Bronchial epithelial cell (primary cell): ENCODE results near the gene LEUTX. TPM values are rescaled to one million over a fixed set of nuclear protein-coding genes. Genes with fewer than 3 reads are reported as not detected.

ENCODE experiments used
- DNase-seq: peaks from one replicate; pipeline ENCODE4 v3.0.0-alpha.2; 2010; ENCODE audit warnings: low read depth
- FAIRE-seq: peaks from 2 replicates; lab custom pipeline; 2011; peaks lifted over from hg19 to GRCh38; lab: Jason Lieb, UNC
- H3K27me3 ChIP-seq: 2 replicates; pipeline ENCODE4 v1.5.1; 2011; ENCODE audit warnings: low read length; ENCODE audit not compliant: control insufficient read depth, insufficient read depth
- H3K36me3 ChIP-seq: 2 replicates; pipeline ENCODE4 v1.5.1; 2011; ENCODE audit warnings: low read length; ENCODE audit not compliant: control insufficient read depth, insufficient read depth
- H3K4me3 ChIP-seq: 2 replicates; pipeline ENCODE4 v1.5.1; 2011; ENCODE audit warnings: mild to moderate bottlenecking, low read depth, low read length, control low read depth
- total RNA-seq: library from RNA; depleted of rRNA; stranded (reverse); fragments of >200 nt; gene quantifications from 2 replicates; pipeline ENCODE4 v1.2.1, GENCODE V29; 2014
- TF ChIP-seq, protein P1 (sequence below): IDR thresholded peaks from 2 replicates; pipeline ENCODE4 v1.5.1; 2011; ENCODE audit warnings: mild to moderate bottlenecking, moderate library complexity, low read length, control low read depth, inconsistent platforms; ENCODE audit not compliant: insufficient read depth, severe bottlenecking

The LEUTX gene
- total RNA-seq, 1 donor from 2014 or later = not detected

DNA sequence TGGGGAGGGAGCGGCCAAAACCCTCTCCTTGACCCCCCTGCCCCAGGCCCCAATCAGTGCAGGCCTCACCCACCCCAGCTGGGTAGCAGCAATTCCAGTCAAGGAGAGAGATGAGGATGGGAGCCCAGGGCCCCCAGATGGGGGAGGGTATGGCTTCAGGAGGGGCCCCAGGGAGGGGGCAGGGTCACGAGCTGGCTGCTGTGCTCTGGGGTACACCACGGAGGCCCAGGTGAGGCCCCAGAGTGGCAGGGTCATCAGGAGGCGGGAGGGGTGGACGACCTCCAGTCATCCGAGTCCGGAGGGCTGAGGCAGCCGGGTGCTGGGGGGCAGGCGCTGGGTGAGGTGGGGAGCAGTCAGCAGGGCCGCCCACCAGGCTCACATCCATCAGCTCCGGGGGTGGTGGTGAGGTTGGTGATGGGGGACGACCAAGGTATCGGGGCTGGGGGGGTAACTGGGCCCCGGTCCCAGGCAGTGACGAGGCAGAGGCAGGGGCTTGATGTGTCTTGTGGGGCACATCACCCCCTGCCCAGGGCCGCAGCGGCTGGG lies 47.0 kb downstream of the LEUTX start:
- peaks cover 19% of the 10 kb centered on the region for H3K36me3 ChIP-seq
- DNase-seq (no peak), FAIRE-seq (no peak)
- H3K4me3 ChIP-seq = no peak overlapping the region
- no peaks in the 10 kb centered on the region for H3K27me3 ChIP-seq
- TF ChIP-seq, protein P1, sequence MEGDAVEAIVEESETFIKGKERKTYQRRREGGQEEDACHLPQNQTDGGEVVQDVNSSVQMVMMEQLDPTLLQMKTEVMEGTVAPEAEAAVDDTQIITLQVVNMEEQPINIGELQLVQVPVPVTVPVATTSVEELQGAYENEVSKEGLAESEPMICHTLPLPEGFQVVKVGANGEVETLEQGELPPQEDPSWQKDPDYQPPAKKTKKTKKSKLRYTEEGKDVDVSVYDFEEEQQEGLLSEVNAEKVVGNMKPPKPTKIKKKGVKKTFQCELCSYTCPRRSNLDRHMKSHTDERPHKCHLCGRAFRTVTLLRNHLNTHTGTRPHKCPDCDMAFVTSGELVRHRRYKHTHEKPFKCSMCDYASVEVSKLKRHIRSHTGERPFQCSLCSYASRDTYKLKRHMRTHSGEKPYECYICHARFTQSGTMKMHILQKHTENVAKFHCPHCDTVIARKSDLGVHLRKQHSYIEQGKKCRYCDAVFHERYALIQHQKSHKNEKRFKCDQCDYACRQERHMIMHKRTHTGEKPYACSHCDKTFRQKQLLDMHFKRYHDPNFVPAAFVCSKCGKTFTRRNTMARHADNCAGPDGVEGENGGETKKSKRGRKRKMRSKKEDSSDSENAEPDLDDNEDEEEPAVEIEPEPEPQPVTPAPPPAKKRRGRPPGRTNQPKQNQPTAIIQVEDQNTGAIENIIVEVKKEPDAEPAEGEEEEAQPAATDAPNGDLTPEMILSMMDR = no peak

DNA sequence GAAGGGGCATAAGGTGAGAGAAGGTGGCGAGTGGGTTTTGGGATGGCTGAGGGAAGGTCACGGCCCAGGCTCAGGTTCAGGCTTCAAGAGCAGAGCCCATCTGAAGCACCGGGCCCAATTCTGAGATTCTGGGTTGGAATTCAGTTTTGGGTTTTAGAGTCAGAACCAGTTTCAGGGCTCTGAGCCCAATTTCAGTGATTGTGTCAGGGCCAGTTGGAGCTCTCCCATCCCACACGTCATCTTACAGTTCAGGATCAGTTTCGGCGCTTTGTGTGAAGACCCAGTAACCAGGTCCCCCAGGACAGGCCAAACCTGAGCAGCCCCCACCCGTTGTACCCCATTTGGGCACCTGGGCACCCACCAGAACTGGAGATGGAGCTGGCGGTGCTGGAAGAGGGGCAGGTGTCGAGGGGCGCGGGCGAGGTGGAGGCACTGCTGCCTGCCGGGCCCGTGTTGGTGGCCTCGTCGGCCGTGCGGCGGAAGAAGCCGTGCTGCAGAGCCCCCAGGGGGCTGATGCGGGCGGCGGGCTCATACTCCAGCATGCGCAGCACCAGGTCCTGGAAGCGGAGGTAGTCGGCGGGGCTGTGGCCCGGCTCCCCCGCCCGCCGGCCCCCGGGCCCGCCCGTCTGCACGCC lies 47.8 kb downstream of the LEUTX start:
- DNase-seq (no peak), FAIRE-seq (no peak)
- Histone ChIP-seq H3K36me3 (peaks cover 20% of the 10 kb centered on the region), H3K27me3 (no peaks in the 10 kb centered on the region), H3K4me3 (no peak overlapping the region)
- TF ChIP-seq, protein P1 = no peak

GRCh38 chr19:39827216-39827615 lies 48.6 kb downstream of the LEUTX start:
- DNase-seq = no peak
- Histone ChIP-seq H3K36me3 (peaks cover 20% of the 10 kb centered on the region), H3K4me3 (no peak overlapping the region), H3K27me3 (no peaks in the 10 kb centered on the region)
- TF ChIP-seq, protein P1 = no peak
- no peak for FAIRE-seq

DNA sequence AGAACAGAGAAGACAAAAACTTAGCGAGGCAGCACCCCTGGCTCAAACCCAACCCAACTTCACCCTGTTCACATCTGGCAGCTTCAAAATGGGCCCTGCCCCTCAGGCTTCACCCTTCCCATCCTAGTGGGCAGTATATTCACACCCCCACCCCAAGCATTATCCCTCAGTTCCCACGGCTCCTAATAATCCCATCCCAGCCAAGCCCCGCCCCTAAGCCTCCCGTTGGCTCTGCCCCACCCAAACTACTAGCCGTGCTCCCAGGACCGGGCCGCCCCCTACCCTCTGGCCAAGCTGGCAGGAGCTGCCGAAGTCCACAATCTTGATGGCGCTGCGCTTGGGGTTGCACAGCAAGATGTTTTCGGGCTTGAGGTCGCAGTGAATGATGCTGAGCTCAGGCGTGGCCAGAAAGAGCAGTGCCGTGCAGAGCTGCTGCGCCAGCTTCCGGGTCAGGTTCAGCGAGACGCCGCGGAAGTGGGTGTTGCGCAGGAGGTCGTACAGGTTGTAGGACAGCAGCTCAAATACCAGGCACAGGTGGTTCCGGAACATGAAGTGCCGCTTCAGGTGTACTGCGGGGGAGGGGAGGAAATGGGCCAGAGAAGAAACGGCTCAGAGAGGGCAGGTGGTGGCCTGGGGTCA lies 49.5 kb downstream of the LEUTX start:
- peaks cover 20% of the 10 kb centered on the region for H3K36me3 ChIP-seq
- no peak for FAIRE-seq
- TF ChIP-seq, protein P1 = no peak

GRCh38 chr19:39828654-39829032 lies 50.0 kb downstream of the LEUTX start:
- no peak for DNase-seq
- Histone ChIP-seq H3K4me3 (no peak overlapping the region), H3K36me3 (peaks cover 20% of the 10 kb centered on the region), H3K27me3 (no peaks in the 10 kb centered on the region)
- no peak for FAIRE-seq
- TF ChIP-seq, protein P1 = no peak

More for the DNA sequence above, 49.5 kb downstream of the LEUTX start:
- no peak for DNase-seq
- no peaks in the 10 kb centered on the region for H3K27me3 ChIP-seq
- H3K4me3 ChIP-seq = no peak overlapping the region
